Caki2 (cell line): ENCODE results near the gene ALAD. TPM values are rescaled to one million over a fixed set of nuclear protein-coding genes. Genes with fewer than 3 reads are reported as not detected.
"Not testable (repeated sequence)": the region's sequence is repeated elsewhere in the genome, so short reads cannot be mapped to it uniquely, and the experiment has no call there.

Source experiments
- DNase-seq: peaks from one replicate; pipeline ENCODE4 v3.0.0-alpha.2; 2015; ENCODE audit warnings: low read depth
- in situ Hi-C: cut with HindIII; loops from 2 replicates; pipeline ENCODE4 v1.10.0; 2016; ENCODE audit warnings: low sequenced_read_pairs, low pct_unique_long_range_greater_than_20kb, mixed read lengths
- total RNA-seq: library from RNA; depleted of rRNA; stranded (reverse); fragments of >200 nt; shearing (Covaris generic); gene quantifications from 2 replicates; pipeline ENCODE4 v1.2.3, GENCODE V29; 2014; ENCODE audit warnings: low replicate concordance; rRNA removed

ALAD gene
- 14.5 and 16.5 TPM in 2 replicates for total RNA-seq

- DNase-seq: peak; percentile 99
- in situ Hi-C loops: no loop called here
Observed at GRCh38 chr9:113401027-113401792, at the start of gene ALAD. TSS of gene ALAD (minus strand) at chr9:113401284. CDS start at chr9:113393559, 7,725 bp downstream.

GRCh38 chr9:113449376-113449775 is 48.3 kb upstream of the ALAD start:
- DNase-seq: no peak
- in situ Hi-C loops: no loop called here

GRCh38 chr9:113446323-113446740 is 45.2 kb upstream of the ALAD start:
- in situ Hi-C loops: no loop called here
- DNase-seq: peak; percentile 39

- in situ Hi-C loops: no loop called here
- DNase-seq: no peak
Observed at GRCh38 chr9:113444736-113445135, 43.7 kb upstream of the ALAD start.

- DNase-seq, in situ Hi-C loops: not testable (repeated sequence)
Observed at GRCh38 chr9:113437716-113438115, 36.6 kb upstream of the ALAD start.

DNA sequence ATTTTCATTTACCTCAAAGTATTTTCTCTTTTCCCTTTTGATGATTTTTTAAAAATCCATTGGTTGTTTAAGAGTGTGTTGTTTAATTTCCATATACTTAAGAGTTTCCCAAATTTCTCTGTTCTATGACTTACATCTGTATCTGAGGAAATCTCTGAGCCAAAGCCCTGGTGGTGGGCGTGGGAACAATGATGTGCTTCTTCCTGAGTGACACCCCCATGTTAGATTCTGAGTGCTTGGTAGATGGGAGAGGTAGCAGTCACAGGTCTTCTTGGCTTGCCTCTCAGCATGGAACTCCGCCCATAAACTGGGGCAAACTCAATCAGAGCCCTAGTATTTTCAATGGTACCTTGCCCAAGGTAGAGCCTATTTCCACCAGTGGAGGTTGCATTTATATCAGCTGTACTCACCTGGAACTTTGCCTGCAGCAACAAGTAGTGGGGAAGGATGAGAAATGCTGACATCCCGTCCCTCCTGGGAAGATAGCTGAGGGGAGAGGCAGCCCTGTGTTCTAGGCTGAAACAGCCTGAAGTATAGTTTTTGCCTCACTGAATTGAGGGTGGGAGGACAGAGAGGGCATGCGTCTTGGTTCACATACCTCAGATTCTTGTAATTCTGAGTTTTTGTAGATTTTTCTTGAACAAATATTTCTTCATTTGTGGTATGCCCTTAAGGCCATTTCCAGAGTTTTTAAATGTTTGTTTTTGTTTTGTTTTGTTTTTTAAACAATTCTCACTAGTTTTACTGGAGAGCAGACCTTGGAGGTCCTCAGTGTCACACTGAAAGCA is 35.8 kb upstream of the ALAD start:
- no peak for DNase-seq
- in situ Hi-C loops: no loop called here

GRCh38 chr9:113431191-113431590 is 30.1 kb upstream of the ALAD start:
- no peak for DNase-seq
- in situ Hi-C loops: no loop called here

GRCh38 chr9:113428062-113428615 is 27.1 kb upstream of the ALAD start:
- no peak for DNase-seq
- in situ Hi-C loops: no loop called here

GRCh38 chr9:113427629-113428028 is 26.5 kb upstream of the ALAD start:
- in situ Hi-C loops: no loop called here
- DNase-seq: no peak

GRCh38 chr9:113426701-113427100 is 25.6 kb upstream of the ALAD start:
- in situ Hi-C loops: no loop called here
- DNase-seq: no peak

- no peak for DNase-seq
- in situ Hi-C loops: no loop called here
Observed at GRCh38 chr9:113425072-113425471, 24.0 kb upstream of the ALAD start.

DNA sequence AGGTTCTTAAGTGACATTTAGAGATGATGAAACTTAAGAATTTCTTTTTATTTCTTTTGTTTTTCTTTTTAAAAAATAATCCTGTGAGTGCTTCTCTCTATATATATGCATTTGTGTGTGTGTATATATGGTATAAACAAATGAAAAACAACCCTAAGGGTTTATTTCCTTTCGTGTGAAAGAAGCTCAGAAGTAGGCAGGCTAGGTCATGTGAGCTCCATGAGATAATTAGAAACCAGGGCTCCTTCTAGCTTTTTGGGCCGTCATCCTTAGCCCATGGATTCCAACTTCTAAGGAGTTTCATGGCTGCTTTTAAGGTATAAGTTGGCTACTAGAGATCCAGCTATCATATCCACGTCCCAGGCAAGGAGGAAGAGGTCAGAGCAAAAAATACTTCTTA is 20.6 kb upstream of the ALAD start:
- no peak for DNase-seq
- in situ Hi-C loops: no loop called here

- in situ Hi-C loops: no loop called here
- DNase-seq: no peak
Observed at GRCh38 chr9:113417370-113417769, 16.3 kb upstream of the ALAD start.

GRCh38 chr9:113416149-113416721 is 15.2 kb upstream of the ALAD start:
- in situ Hi-C loops: no loop called here
- no peak for DNase-seq

GRCh38 chr9:113410207-113410864 is 9.3 kb upstream of the ALAD start, which contains the start of the genes C9orf43 and POLE3:
TSS of gene C9orf43 (plus strand) at chr9:113410747. CDS start at chr9:113413494, 2,747 bp downstream.
TSS of gene POLE3 (minus strand) at chr9:113410675. CDS start at chr9:113410293, 382 bp downstream.
- peak; percentile 92 for DNase-seq
- in situ Hi-C loops: no loop called here

- DNase-seq: no peak
- in situ Hi-C loops: no loop called here
Observed at GRCh38 chr9:113409883-113410206, 8.8 kb upstream of the ALAD start.

- in situ Hi-C loops: no loop called here
- DNase-seq: no peak
Observed at GRCh38 chr9:113409481-113409880, 8.4 kb upstream of the ALAD start.

GRCh38 chr9:113406873-113407511 is 5.9 kb upstream of the ALAD start:
- DNase-seq: peak; percentile 50
- in situ Hi-C loops: not testable (repeated sequence)
